Measurements from ENCODE around the gene BARHL1. TPM values are rescaled to one million over a fixed set of nuclear protein-coding genes. Genes with fewer than 3 reads are reported as not detected.

BARHL1 gene
- total RNA-seq, 1 experiment from 2014 or later: not detected

DNA sequence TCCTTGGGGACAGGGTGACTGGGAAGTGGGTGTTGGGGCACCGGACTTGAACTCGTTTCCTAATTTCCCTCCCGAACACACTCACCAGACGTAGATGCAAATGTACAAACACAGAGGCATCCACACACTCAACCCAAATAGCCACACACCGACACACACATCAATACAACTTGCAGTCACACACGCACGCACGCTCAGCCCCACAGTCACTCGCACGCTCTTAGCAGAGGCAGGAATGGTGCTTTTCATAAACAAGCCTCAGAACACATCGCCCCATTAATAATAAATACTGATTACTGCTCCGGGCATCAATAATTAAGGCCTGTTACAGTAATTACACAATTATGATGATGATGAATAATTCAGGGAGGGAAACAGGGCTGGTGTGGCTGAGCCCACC lies 5.7 kb downstream of the BARHL1 start:
- Histone ChIP-seq H3K27ac (ENCODE audit: insufficient read length, low read depth, low read length) (no peak overlapping the region), H3K56ac (ENCODE audit: insufficient read length, low read depth, low read length) (no peak overlapping the region), H2BK5ac (ENCODE audit: insufficient read length, low read length) (no peak overlapping the region), H4K20me1 (ENCODE audit: control insufficient read depth, insufficient read depth, insufficient read length) (no peaks in the 10 kb centered on the region), H2BK20ac (ENCODE audit: low read depth, low read length, poor library complexity, severe bottlenecking) (no peak overlapping the region), H3K4me2 (ENCODE audit: insufficient read depth, insufficient read length, low read length) (no peak overlapping the region), H3K23ac (ENCODE audit: insufficient read length, low read depth, low read length) (no peak overlapping the region), H3K9ac (ENCODE audit: extremely low read depth, insufficient read length, low read length) (no peak overlapping the region), H2BK120ac (ENCODE audit: low read depth, low read length, poor library complexity, severe bottlenecking) (no peak overlapping the region), H3K18ac (ENCODE audit: insufficient read length, low read depth, low read length) (no peak overlapping the region), H3K9me3 (ENCODE audit: control insufficient read depth, low read depth, low read length) (no peaks in the 10 kb centered on the region), H2BK12ac (ENCODE audit: insufficient read length, low read depth, low read length) (no peak overlapping the region), H3K79me1 (ENCODE audit: insufficient read depth, low read depth, low read length, poor library complexity, severe bottlenecking) (no peaks in the 10 kb centered on the region), H2AFZ (ENCODE audit: low read length) (no peak overlapping the region), H3K27me3 (ENCODE audit: insufficient read depth, low read length) (peaks cover 90% of the 10 kb centered on the region), H2BK15ac (ENCODE audit: low read depth, low read length) (no peak overlapping the region), H3K4me1 (ENCODE audit: insufficient read depth, low read length) (peaks cover 7% of the 10 kb centered on the region; the same call in 1 of the 2 replicates), H3K14ac (ENCODE audit: insufficient read depth, low read length) (no peak overlapping the region), H3K79me2 (ENCODE audit: insufficient read depth, low read length) (no peaks in the 10 kb centered on the region), H4K8ac (replicated peaks; ENCODE audit: insufficient read length, low read depth, low read length) (no peak overlapping the region), H4K91ac (ENCODE audit: insufficient read length, low read depth, low read length) (no peak overlapping the region), H3K4ac (ENCODE audit: low read depth, low read length) (no peak overlapping the region), H2AK5ac (ENCODE audit: insufficient read length, low read length) (no peak overlapping the region), H4K5ac (ENCODE audit: insufficient read length, low read depth, low read length) (no peak overlapping the region), H3K23me2 (ENCODE audit: insufficient read length, low read depth, low read length, poor library complexity, severe bottlenecking) (peaks cover 23% of the 10 kb centered on the region), H3T11ph (ENCODE audit: low read length) (no peak overlapping the region)
- no peak overlapping the region for H3K27ac Mint-ChIP-seq
- peak overlapping the region in 1 of 2 experiments; percentile 8; a peak in 1 of 5 replicates for H3K4me3 Mint-ChIP-seq
- peaks cover 0 to under 1% (median 0%) of the 10 kb centered on the region in 3 experiments; a peak in 1 of 7 replicates for H3K36me3 Mint-ChIP-seq (ENCODE audit: insufficient read depth in 1 of 3, low read depth in 3 of 3)
- no peak for DNase-seq
- H3K4me1 Mint-ChIP-seq: peaks cover 41 to 66% of the 10 kb centered on the region in 2 experiments
- no CpG with 5 or more reads among the region's 12 CpGs for WGBS (ENCODE audit: extremely low coverage, insufficient read length, low lambda C conversion rate)
- peaks cover 94% of the 10 kb centered on the region for H3K27me3 Mint-ChIP-seq (ENCODE audit: low read depth)
- no peak for TF ChIP-seq CTCF (conservative IDR thresholded peaks at IDR 0.05)
- H3K9me3 Mint-ChIP-seq: peaks cover 3 to 5% of the 10 kb centered on the region in 2 experiments; a peak in 2 of 5 replicates
